ENCODE measurements around the gene ATP13A1.

ATP13A1 gene

DNA sequence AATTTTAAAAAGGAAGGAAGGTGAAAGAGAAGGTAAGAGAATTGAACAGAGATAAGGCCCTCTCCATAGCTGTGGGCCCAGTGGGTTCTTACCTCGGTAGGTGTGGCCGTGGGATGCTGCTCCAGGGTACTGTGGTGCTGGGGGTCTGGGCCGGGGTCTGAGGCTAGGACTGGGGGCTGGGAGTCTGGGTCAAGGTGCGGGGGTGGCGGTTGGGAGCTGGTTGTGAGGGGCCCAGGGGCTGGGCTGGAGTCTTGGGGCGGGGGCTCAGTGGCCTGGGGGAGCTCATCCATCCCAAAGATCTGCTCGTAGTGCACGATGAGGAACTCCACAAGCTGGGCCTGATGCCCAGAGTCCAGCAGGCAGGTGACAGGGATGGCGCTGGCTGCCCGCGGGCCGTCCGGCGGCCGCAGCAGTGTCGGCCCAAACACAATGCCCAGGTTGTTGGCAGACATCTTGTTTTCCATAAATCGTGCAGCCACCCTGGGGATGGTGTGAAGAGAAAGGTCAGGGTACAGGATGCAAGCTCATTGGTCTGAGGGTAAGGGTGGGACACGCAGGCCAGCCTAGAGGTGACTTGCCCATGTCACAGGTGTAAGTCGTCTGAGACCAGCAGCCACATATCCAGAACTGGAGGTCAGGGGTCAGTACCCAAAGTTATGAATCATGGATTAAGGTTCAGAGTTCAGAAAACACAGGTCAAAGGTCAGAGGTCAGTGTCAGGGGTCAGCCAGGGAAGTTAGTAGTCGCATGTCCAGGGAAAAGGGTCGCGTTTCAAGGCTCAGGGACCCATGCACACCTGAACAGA lies 29.6 kb downstream of the ATP13A1 start:
- Histone ChIP-seq H3K36me3 (ENCODE audit: control insufficient read depth in 1 of 2, insufficient read depth in 2 of 2, low read depth in 1 of 2, low read length in 2 of 2) (peaks cover 48 to 77% of the 10 kb centered on the region in 2 experiments), H3K23ac (ENCODE audit: low read length in 2 of 2) (no peak overlapping the region), H3K27me3 (ENCODE audit: control insufficient read depth in 1 of 2, insufficient read depth in 1 of 2, low read length in 2 of 2) (no peaks in the 10 kb centered on the region), H2BK5ac (ENCODE audit: low read depth, low read length, poor library complexity, severe bottlenecking) (no peak overlapping the region), H3K4ac (ENCODE audit: low read depth in 1 of 2, low read length in 2 of 2) (no peak overlapping the region), H4K91ac (ENCODE audit: low read length) (no peak overlapping the region), H4K8ac (ENCODE audit: low read length) (no peak overlapping the region), H2BK120ac (ENCODE audit: low read depth, low read length) (no peak overlapping the region), H3K9me3 (ENCODE audit: control insufficient read depth, low read length) (no peaks in the 10 kb centered on the region), H3K79me1 (replicated peaks; ENCODE audit: low read length, poor library complexity, severe bottlenecking) (no peaks in the 10 kb centered on the region), H3K14ac (ENCODE audit: low read length in 2 of 2) (no peak overlapping the region), H3K27ac (ENCODE audit: low read length, poor library complexity, severe bottlenecking) (no peak overlapping the region), H3K18ac (ENCODE audit: low read depth in 1 of 2, low read length in 2 of 2) (no peak overlapping the region), H2BK12ac (ENCODE audit: low read length in 2 of 2) (no peak overlapping the region), H3K4me1 (ENCODE audit: control insufficient read depth, insufficient read depth, low read depth, low read length) (peaks cover 3% of the 10 kb centered on the region), H3K4me3 (ENCODE audit: insufficient read depth in 1 of 2, low read depth in 1 of 2, low read length in 2 of 2) (no peak overlapping the region), H2BK15ac (ENCODE audit: low read depth, poor library complexity, severe bottlenecking) (no peak overlapping the region), H3K4me2 (ENCODE audit: low read length, poor library complexity, severe bottlenecking) (no peak overlapping the region), H2AFZ (ENCODE audit: low read depth, low read length) (no peak overlapping the region), H3K9ac (ENCODE audit: low read length) (no peak overlapping the region), H2AK5ac (ENCODE audit: low read length, severe bottlenecking) (no peak overlapping the region)
- 97% methylated on average over 22 of the region's 22 CpGs for WGBS
- no peak for DNase-seq

DNA sequence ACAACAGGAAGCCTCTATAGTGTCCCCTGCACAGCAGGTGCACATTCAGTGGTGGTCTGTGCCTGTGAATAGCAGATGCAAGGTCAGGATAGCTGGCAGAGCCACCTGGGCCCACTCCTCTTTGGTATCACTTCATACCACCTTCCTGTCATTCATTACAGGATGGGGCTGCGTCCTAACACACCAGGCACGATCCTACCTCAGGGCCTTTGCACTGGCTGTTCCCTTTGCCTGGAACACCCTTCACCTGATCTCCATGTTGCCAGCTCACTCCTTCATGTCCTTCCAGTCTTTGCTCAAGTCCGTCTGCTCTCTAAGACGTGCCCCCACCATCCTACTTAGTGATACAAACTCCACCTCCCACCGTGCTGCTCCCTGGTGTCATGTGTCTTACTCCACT lies 30.8 kb downstream of the ATP13A1 start:
- H4K91ac ChIP-seq (ENCODE audit: low read length): no peak overlapping the region
- H3K9ac ChIP-seq (ENCODE audit: low read length): no peak overlapping the region
- no peak overlapping the region for H2BK120ac ChIP-seq (ENCODE audit: low read depth, low read length)
- H3K4ac ChIP-seq (ENCODE audit: low read depth in 1 of 2, low read length in 2 of 2): no peak overlapping the region
- H3K36me3 ChIP-seq (ENCODE audit: control insufficient read depth in 1 of 2, insufficient read depth in 2 of 2, low read depth in 1 of 2, low read length in 2 of 2): peaks cover 48 to 69% of the 10 kb centered on the region in 2 experiments
- no peaks in the 10 kb centered on the region for H3K79me1 ChIP-seq (replicated peaks; ENCODE audit: low read length, poor library complexity, severe bottlenecking)
- no peak overlapping the region for H4K8ac ChIP-seq (ENCODE audit: low read length)
- H3K4me1 ChIP-seq (ENCODE audit: control insufficient read depth, insufficient read depth, low read depth, low read length): peaks cover 11% of the 10 kb centered on the region
- H3K9me3 ChIP-seq (ENCODE audit: control insufficient read depth, low read length): no peaks in the 10 kb centered on the region
- no peaks in the 10 kb centered on the region for H3K27me3 ChIP-seq (ENCODE audit: control insufficient read depth in 1 of 2, insufficient read depth in 1 of 2, low read length in 2 of 2)
- WGBS: 91% methylated on average over 5 of the region's 5 CpGs
- no peak for DNase-seq
- no peak overlapping the region for H2BK5ac ChIP-seq (ENCODE audit: low read depth, low read length, poor library complexity, severe bottlenecking)
- no peak overlapping the region for H3K27ac ChIP-seq (ENCODE audit: low read length, poor library complexity, severe bottlenecking)
- H2AFZ ChIP-seq (ENCODE audit: low read depth, low read length): no peak overlapping the region
- H3K23ac ChIP-seq (ENCODE audit: low read length in 2 of 2): no peak overlapping the region
- H3K4me2 ChIP-seq (ENCODE audit: low read length, poor library complexity, severe bottlenecking): no peak overlapping the region
- no peak overlapping the region for H3K18ac ChIP-seq (ENCODE audit: low read depth in 1 of 2, low read length in 2 of 2)
- no peak overlapping the region for H2BK12ac ChIP-seq (ENCODE audit: low read length in 2 of 2)
- H3K4me3 ChIP-seq (ENCODE audit: insufficient read depth in 1 of 2, low read depth in 1 of 2, low read length in 2 of 2): no peak overlapping the region
- H2AK5ac ChIP-seq (ENCODE audit: low read length, severe bottlenecking): no peak overlapping the region
- no peak overlapping the region for H2BK15ac ChIP-seq (ENCODE audit: low read depth, poor library complexity, severe bottlenecking)
- H3K14ac ChIP-seq (ENCODE audit: low read length in 2 of 2): no peak overlapping the region

DNA sequence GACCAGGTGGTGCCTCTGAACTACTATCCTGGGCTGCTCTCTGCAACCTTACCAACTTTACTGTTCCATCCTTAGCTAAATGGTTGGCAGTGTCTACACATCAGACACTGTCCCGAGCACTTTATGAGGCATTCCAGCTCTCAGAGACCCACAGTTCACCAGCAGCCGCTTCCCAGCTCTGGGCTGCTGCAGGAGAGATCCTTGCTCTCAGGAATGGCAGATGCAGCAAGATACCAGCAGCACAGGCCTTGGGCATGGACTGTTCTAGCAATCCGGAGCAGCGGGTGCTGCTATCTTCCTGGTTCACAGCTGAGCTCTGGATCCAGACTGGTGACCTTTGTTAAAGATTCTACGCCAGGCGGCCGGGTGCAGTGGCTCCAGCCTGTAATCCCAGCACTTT lies 32.1 kb downstream of the ATP13A1 start:
- Histone ChIP-seq H3K23ac (ENCODE audit: low read length in 2 of 2) (no peak overlapping the region), H3K4me2 (ENCODE audit: low read length, poor library complexity, severe bottlenecking) (no peak overlapping the region), H3K18ac (ENCODE audit: low read depth in 1 of 2, low read length in 2 of 2) (no peak overlapping the region), H2BK15ac (ENCODE audit: low read depth, poor library complexity, severe bottlenecking) (no peak overlapping the region), H4K8ac (ENCODE audit: low read length) (no peak overlapping the region), H3K79me1 (replicated peaks; ENCODE audit: low read length, poor library complexity, severe bottlenecking) (no peaks in the 10 kb centered on the region), H3K36me3 (ENCODE audit: control insufficient read depth in 1 of 2, insufficient read depth in 2 of 2, low read depth in 1 of 2, low read length in 2 of 2) (peaks cover 41 to 63% of the 10 kb centered on the region in 2 experiments), H4K91ac (ENCODE audit: low read length) (no peak overlapping the region), H3K14ac (ENCODE audit: low read length in 2 of 2) (no peak overlapping the region), H3K9me3 (ENCODE audit: control insufficient read depth, low read length) (no peaks in the 10 kb centered on the region), H3K4me3 (ENCODE audit: insufficient read depth in 1 of 2, low read depth in 1 of 2, low read length in 2 of 2) (no peak overlapping the region), H2AK5ac (ENCODE audit: low read length, severe bottlenecking) (no peak overlapping the region), H2BK12ac (ENCODE audit: low read length in 2 of 2) (no peak overlapping the region), H3K27ac (ENCODE audit: low read length, poor library complexity, severe bottlenecking) (no peak overlapping the region), H3K4ac (ENCODE audit: low read depth in 1 of 2, low read length in 2 of 2) (no peak overlapping the region), H3K4me1 (ENCODE audit: control insufficient read depth, insufficient read depth, low read depth, low read length) (peaks cover 20% of the 10 kb centered on the region), H2BK5ac (ENCODE audit: low read depth, low read length, poor library complexity, severe bottlenecking) (no peak overlapping the region), H2AFZ (ENCODE audit: low read depth, low read length) (no peak overlapping the region), H2BK120ac (ENCODE audit: low read depth, low read length) (no peak overlapping the region), H3K27me3 (ENCODE audit: control insufficient read depth in 1 of 2, insufficient read depth in 1 of 2, low read length in 2 of 2) (peaks cover 0 to 6% of the 10 kb centered on the region in 2 experiments), H3K9ac (ENCODE audit: low read length) (no peak overlapping the region)
- 93% methylated on average over 5 of the region's 7 CpGs for WGBS
- DNase-seq: no peak

DNA sequence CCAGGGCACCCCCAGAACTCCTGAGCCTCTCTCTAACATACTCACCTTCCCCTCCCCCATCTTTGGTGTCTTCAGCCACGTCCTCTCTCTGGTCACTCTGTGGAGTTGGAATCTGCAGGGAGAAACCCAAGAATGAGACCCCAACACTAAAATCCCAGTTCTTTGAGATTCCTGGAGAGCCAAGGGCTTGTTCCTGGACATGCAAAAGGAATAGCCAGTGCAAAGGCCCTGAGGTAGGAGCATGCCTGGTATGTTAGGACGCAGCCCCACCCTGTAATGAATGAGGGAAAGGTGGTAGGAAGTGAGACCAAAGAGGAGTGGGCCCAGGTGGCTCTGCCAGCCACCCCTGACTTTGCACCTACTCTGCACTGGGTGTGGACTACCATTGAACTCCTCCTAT lies 33.0 kb downstream of the ATP13A1 start:
- no peak overlapping the region for H2BK15ac ChIP-seq (ENCODE audit: low read depth, poor library complexity, severe bottlenecking)
- no peak overlapping the region for H2AFZ ChIP-seq (ENCODE audit: low read depth, low read length)
- H3K36me3 ChIP-seq (ENCODE audit: control insufficient read depth in 1 of 2, insufficient read depth in 2 of 2, low read depth in 1 of 2, low read length in 2 of 2): peaks cover 37 to 59% of the 10 kb centered on the region in 2 experiments
- H3K9me3 ChIP-seq (ENCODE audit: control insufficient read depth, low read length): no peaks in the 10 kb centered on the region
- no peak overlapping the region for H3K4me3 ChIP-seq (ENCODE audit: insufficient read depth in 1 of 2, low read depth in 1 of 2, low read length in 2 of 2)
- no peak overlapping the region for H3K23ac ChIP-seq (ENCODE audit: low read length in 2 of 2)
- H3K4me2 ChIP-seq (ENCODE audit: low read length, poor library complexity, severe bottlenecking): no peak overlapping the region
- no peak overlapping the region for H3K9ac ChIP-seq (ENCODE audit: low read length)
- H3K18ac ChIP-seq (ENCODE audit: low read depth in 1 of 2, low read length in 2 of 2): no peak overlapping the region
- H4K91ac ChIP-seq (ENCODE audit: low read length): no peak overlapping the region
- WGBS: 88% methylated on average over 2 of the region's 2 CpGs
- no peak overlapping the region for H3K4ac ChIP-seq (ENCODE audit: low read depth in 1 of 2, low read length in 2 of 2)
- H2BK5ac ChIP-seq (ENCODE audit: low read depth, low read length, poor library complexity, severe bottlenecking): no peak overlapping the region
- peaks cover 20% of the 10 kb centered on the region for H3K4me1 ChIP-seq (ENCODE audit: control insufficient read depth, insufficient read depth, low read depth, low read length)
- H3K27ac ChIP-seq (ENCODE audit: low read length, poor library complexity, severe bottlenecking): no peak overlapping the region
- no peaks in the 10 kb centered on the region for H3K79me1 ChIP-seq (replicated peaks; ENCODE audit: low read length, poor library complexity, severe bottlenecking)
- H2AK5ac ChIP-seq (ENCODE audit: low read length, severe bottlenecking): no peak overlapping the region
- DNase-seq: no peak
- no peak overlapping the region for H4K8ac ChIP-seq (ENCODE audit: low read length)
- no peak overlapping the region for H3K14ac ChIP-seq (ENCODE audit: low read length in 2 of 2)
- H2BK12ac ChIP-seq (ENCODE audit: low read length in 2 of 2): no peak overlapping the region
- H2BK120ac ChIP-seq (ENCODE audit: low read depth, low read length): no peak overlapping the region
- peaks cover 0 to 6% of the 10 kb centered on the region in 2 experiments for H3K27me3 ChIP-seq (ENCODE audit: control insufficient read depth in 1 of 2, insufficient read depth in 1 of 2, low read length in 2 of 2)

Measured in mesenchymal stem cell (in vitro differentiated cells and primary cell).